DOHH2 (cell line): ENCODE results near the gene SLC3A2.

Source experiments
- H3F3A ChIP-seq: fragments of 200-600 bp; sonication (generic), shearing (Covaris generic); 2 replicates; pipeline ENCODE4 v1.6.0; 2016; ENCODE audit warnings: antibody characterized with exemption, mild to moderate bottlenecking; ENCODE audit not compliant: control insufficient read depth, insufficient read depth
- H3K27ac ChIP-seq: fragments of 200-600 bp; sonication (generic); 2 replicates; pipeline ENCODE4 v1.5.1; 2014; ENCODE audit warnings: low read depth, mild to moderate bottlenecking, low read length, moderate library complexity
- H3K27me3 ChIP-seq: fragments of 200-600 bp; sonication (generic); 2 replicates; pipeline ENCODE4 v1.6.1; 2014; ENCODE audit warnings: mild to moderate bottlenecking, low read length, mixed read lengths; ENCODE audit not compliant: control insufficient read depth
- H3K36me3 ChIP-seq: fragments of 200-600 bp; sonication (generic); 2 replicates; pipeline ENCODE4 v1.6.1; 2014; ENCODE audit warnings: mild to moderate bottlenecking, low read length, moderate library complexity, mixed read lengths; ENCODE audit not compliant: control insufficient read depth
- H3K4me1 ChIP-seq: fragments of 200-600 bp; sonication (generic); 2 replicates; pipeline ENCODE4 v1.6.1; 2014; ENCODE audit warnings: mild to moderate bottlenecking, low read length, mixed read lengths; ENCODE audit not compliant: control insufficient read depth
- H3K4me2 ChIP-seq: fragments of 200-600 bp; sonication (generic); 2 replicates; pipeline ENCODE4 v1.6.0; 2014; ENCODE audit warnings: mild to moderate bottlenecking, low read length, moderate library complexity
- H3K4me3 ChIP-seq: fragments of 200-600 bp; sonication (generic); 2 replicates; pipeline ENCODE4 v1.5.1; 2014; ENCODE audit warnings: mild to moderate bottlenecking, low read length, mixed read lengths
- H3K79me2 ChIP-seq: fragments of 200-600 bp; sonication (generic); 2 replicates; pipeline ENCODE4 v1.6.1; 2014; ENCODE audit warnings: mild to moderate bottlenecking, low read length, mixed read lengths; ENCODE audit not compliant: control insufficient read depth
- H3K9me2 ChIP-seq: fragments of 200-600 bp; sonication (generic); replicated peaks from 2 replicates; pipeline ENCODE4 v1.6.1; 2014; ENCODE audit warnings: mild to moderate bottlenecking, low read length, mixed read lengths; ENCODE audit not compliant: control insufficient read depth
- H3K9me3 ChIP-seq: fragments of 200-600 bp; sonication (generic); 2 replicates; pipeline ENCODE4 v1.6.1; 2014; ENCODE audit warnings: antibody characterized with exemption, low read length, mixed read lengths; ENCODE audit not compliant: control insufficient read depth, insufficient read depth
- H4K20me1 ChIP-seq: fragments of 200-600 bp; sonication (generic); 2 replicates; pipeline ENCODE4 v1.6.0; 2014; ENCODE audit warnings: low read depth, mild to moderate bottlenecking, antibody characterized with exemption, low read length, moderate library complexity; ENCODE audit not compliant: control insufficient read depth, insufficient read depth
- EZH2phosphoT487 ChIP-seq: fragments of 200-600 bp; sonication (generic); IDR thresholded peaks from 2 replicates; pipeline ENCODE4 v1.6.1; 2017; ENCODE audit warnings: borderline replicate concordance, mild to moderate bottlenecking, antibody characterized with exemption, low read length, moderate library complexity, mixed read lengths
- TF ChIP-seq, protein P1 (sequence below): fragments of 200-600 bp; sonication (generic); IDR thresholded peaks from one replicate; pipeline ENCODE4 v1.5.1; 2014; ENCODE audit warnings: antibody characterized with exemption, mild to moderate bottlenecking, low read depth, low read length; ENCODE audit not compliant: poor library complexity, severe bottlenecking

Gene SLC3A2

DNA sequence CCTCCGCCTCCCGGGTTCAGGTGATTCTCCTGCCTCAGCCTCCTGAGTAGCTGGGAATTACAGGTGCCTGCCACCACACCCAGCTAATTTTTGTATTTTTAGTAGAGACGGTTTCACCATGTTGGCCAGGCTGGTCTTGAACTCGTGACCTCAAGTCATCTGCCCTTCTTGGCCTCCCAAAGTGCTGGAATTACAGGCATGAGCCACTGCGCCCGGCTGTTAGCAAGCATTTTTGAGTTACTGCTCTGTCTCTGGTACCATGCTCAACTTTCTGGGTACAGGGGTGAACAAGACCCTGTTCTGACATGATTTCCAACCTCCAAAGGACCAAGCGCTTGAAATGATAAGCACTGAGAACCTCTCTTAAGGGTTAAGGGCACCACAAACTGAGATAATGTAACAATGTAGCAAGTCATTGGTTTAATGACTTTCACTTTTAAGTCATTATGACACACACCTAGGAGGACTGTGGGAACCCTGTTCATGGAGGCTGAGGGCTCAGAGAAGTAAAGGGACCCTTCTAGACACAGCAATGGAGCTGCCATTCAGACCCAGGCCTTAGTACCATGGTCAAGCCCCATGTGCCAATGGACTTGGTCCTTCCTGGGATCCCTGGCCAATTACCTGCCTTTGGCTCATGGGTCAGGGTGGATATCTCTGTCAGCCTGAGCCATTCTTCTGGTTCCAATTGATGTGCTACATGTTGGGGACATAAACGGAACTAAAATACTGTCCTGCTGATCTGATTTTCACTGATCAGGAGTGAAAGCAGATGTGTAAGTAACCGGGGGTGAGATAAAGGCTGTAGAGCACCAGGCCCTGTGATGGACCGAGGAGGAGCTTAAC is 11.6 kb downstream of the SLC3A2 start:
- H3F3A ChIP-seq, result peaks cover 27% of the 10 kb centered on the region
- H3K4me1 ChIP-seq, result no peaks in the 10 kb centered on the region
- no peaks in the 10 kb centered on the region for H3K9me2 ChIP-seq
- H3K9me3 ChIP-seq, result no peaks in the 10 kb centered on the region
- peaks cover 25% of the 10 kb centered on the region for H3K36me3 ChIP-seq
- no peaks in the 10 kb centered on the region for H3K79me2 ChIP-seq
- TF ChIP-seq EZH2phosphoT487, result no peak
- TF ChIP-seq, protein P1, sequence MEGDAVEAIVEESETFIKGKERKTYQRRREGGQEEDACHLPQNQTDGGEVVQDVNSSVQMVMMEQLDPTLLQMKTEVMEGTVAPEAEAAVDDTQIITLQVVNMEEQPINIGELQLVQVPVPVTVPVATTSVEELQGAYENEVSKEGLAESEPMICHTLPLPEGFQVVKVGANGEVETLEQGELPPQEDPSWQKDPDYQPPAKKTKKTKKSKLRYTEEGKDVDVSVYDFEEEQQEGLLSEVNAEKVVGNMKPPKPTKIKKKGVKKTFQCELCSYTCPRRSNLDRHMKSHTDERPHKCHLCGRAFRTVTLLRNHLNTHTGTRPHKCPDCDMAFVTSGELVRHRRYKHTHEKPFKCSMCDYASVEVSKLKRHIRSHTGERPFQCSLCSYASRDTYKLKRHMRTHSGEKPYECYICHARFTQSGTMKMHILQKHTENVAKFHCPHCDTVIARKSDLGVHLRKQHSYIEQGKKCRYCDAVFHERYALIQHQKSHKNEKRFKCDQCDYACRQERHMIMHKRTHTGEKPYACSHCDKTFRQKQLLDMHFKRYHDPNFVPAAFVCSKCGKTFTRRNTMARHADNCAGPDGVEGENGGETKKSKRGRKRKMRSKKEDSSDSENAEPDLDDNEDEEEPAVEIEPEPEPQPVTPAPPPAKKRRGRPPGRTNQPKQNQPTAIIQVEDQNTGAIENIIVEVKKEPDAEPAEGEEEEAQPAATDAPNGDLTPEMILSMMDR, result no peak
- no peak overlapping the region for H3K4me2 ChIP-seq
- H3K4me3 ChIP-seq, result no peak overlapping the region
- peaks cover 5% of the 10 kb centered on the region; the same call in 1 of the 2 replicates for H4K20me1 ChIP-seq
- H3K27me3 ChIP-seq, result no peaks in the 10 kb centered on the region
- no peak overlapping the region for H3K27ac ChIP-seq

DNA sequence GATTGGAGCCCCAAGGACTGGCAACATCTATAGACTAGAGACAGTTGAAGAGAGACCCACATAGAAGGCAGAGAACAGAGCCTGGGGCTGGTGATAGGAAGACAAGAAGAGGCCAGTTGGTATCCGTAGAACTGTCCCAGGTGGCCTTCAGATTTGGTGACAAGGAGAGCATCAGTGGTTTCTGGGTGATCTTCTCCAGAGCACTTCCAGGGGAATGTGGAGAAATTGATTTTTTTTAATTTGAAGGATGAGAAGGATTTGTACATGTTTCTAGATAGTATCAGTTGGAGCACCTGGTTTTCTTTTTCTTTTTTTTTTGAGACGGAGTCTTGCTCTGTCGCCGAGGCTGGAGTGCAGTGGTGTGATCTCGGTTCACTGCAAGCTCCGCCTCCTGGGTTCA is 14.8 kb downstream of the SLC3A2 start:
- H3K4me2 ChIP-seq, result no peak overlapping the region
- no peak for TF ChIP-seq EZH2phosphoT487
- TF ChIP-seq, protein P1, result no peak
- H3K79me2 ChIP-seq, result no peaks in the 10 kb centered on the region
- H3K27me3 ChIP-seq, result peaks cover 6% of the 10 kb centered on the region; the same call in 1 of the 2 replicates
- no peaks in the 10 kb centered on the region for H3K36me3 ChIP-seq
- H4K20me1 ChIP-seq, result no peaks in the 10 kb centered on the region
- H3K9me2 ChIP-seq, result no peaks in the 10 kb centered on the region
- no peaks in the 10 kb centered on the region for H3K9me3 ChIP-seq
- peaks cover 7% of the 10 kb centered on the region for H3F3A ChIP-seq
- H3K4me1 ChIP-seq, result no peaks in the 10 kb centered on the region
- H3K4me3 ChIP-seq, result no peak overlapping the region
- no peak overlapping the region for H3K27ac ChIP-seq

DNA sequence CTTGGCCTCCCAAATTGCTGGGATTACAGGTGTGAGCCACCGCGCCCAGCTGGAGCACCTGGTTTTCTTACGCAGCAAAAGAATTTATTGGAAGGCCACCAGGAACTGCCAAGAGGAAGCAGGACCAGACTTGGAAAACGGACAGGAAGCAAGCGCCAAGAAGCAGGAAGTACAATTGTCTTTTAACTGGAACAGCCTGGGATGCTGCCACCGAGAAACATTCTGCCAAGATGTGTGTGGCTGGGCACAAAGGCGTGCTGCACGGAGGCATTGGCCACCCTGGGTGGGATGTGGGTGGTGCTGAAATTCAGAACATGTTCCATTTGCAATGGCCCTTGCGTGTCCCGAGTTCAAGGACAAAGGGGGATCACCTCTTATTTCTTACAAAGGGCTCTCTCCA is 15.4 kb downstream of the SLC3A2 start:
- H3K27me3 ChIP-seq, result peaks cover 6% of the 10 kb centered on the region; the same call in 1 of the 2 replicates
- H3K79me2 ChIP-seq, result no peaks in the 10 kb centered on the region
- no peaks in the 10 kb centered on the region for H3K9me3 ChIP-seq
- H3K4me3 ChIP-seq, result no peak overlapping the region
- H4K20me1 ChIP-seq, result no peaks in the 10 kb centered on the region
- peaks cover 6% of the 10 kb centered on the region for H3F3A ChIP-seq
- TF ChIP-seq, protein P1, result no peak
- TF ChIP-seq EZH2phosphoT487, result no peak
- H3K9me2 ChIP-seq, result no peaks in the 10 kb centered on the region
- H3K27ac ChIP-seq, result no peak overlapping the region
- H3K4me2 ChIP-seq, result no peak overlapping the region
- no peaks in the 10 kb centered on the region for H3K4me1 ChIP-seq
- H3K36me3 ChIP-seq, result no peaks in the 10 kb centered on the region
